Stomach smooth muscle (tissue), 2 donors: ENCODE data around the gene TNMD.
"Not testable (repeated sequence)": the region's sequence is repeated elsewhere in the genome, so short reads cannot be mapped to it uniquely, and the experiment has no call there.

Experiments used
- H3K27ac ChIP-seq: one replicate; pipeline ENCODE4 v1.7.0; 2013; ENCODE audit warnings: mild to moderate bottlenecking, low read length, inconsistent platforms
- H3K27me3 ChIP-seq, 2 donors: one replicate each; pipeline ENCODE4 v1.7.0; 2013; ENCODE audit warnings: low read length in 2 of 2; ENCODE audit not compliant: insufficient read depth in 2 of 2, control insufficient read depth in 1 of 2
- H3K36me3 ChIP-seq, 2 donors: one replicate each; pipeline ENCODE4 v1.7.0; 2013; ENCODE audit warnings: low read length in 2 of 2; ENCODE audit not compliant: control insufficient read depth in 2 of 2, insufficient read depth in 2 of 2
- H3K4me1 ChIP-seq: one replicate; pipeline ENCODE4 v1.7.0; 2013; ENCODE audit warnings: low read length; ENCODE audit not compliant: control insufficient read depth, insufficient read depth
- H3K4me3 ChIP-seq, 2 donors: one replicate each; pipeline ENCODE4 v1.7.0; 2013; ENCODE audit warnings: low read length in 2 of 2
- H3K9ac ChIP-seq, 2 donors: one replicate each; pipeline ENCODE4 v1.7.0; 2013; ENCODE audit warnings: low read length in 2 of 2, mild to moderate bottlenecking in 1 of 2
- H3K9me3 ChIP-seq, 2 donors: one replicate each; pipeline ENCODE4 v1.7.0; 2013; ENCODE audit warnings: low read length in 2 of 2; ENCODE audit not compliant: control insufficient read depth in 2 of 2
- donor health status: healthy.
- donor health status: Pancreatic carcinoma.

The TNMD gene

GRCh38 chrX:100584611-100585010 is at the start of gene TNMD:
Gene TNMD (plus strand): TSS chrX:100584936. CDS start chrX:100585019, 83 bp downstream.
- Histone ChIP-seq H3K27me3 (peaks cover 0 to 11% of the 10 kb centered on the region in 2 donors), H3K9ac (no peak within 1 kb of the TSS), H3K4me1 (no peaks in the 10 kb centered on the region), H3K4me3 (no peak within 1 kb of the TSS), H3K36me3 (no peaks in the 10 kb centered on the region), H3K27ac (no peak within 1 kb of the TSS), H3K9me3 (no peaks in the 10 kb centered on the region)

GRCh38 chrX:100565534-100565933 is 19.2 kb upstream of the TNMD start:
- not testable (repeated sequence) for H3K27me3 ChIP-seq, H3K9ac ChIP-seq, H3K9me3 ChIP-seq, H3K4me1 ChIP-seq, H3K36me3 ChIP-seq, H3K4me3 ChIP-seq, H3K27ac ChIP-seq

GRCh38 chrX:100586747-100587146 is 2.0 kb downstream of the TNMD start:
- Histone ChIP-seq H3K4me3 (no peak overlapping the region), H3K9me3 (no peaks in the 10 kb centered on the region), H3K9ac (no peak overlapping the region), H3K4me1 (no peaks in the 10 kb centered on the region), H3K36me3 (no peaks in the 10 kb centered on the region), H3K27me3 (peaks cover 0 to 17% of the 10 kb centered on the region in 2 donors), H3K27ac (no peak overlapping the region)

- Histone ChIP-seq H3K4me3 (no peak overlapping the region), H3K4me1 (no peaks in the 10 kb centered on the region), H3K36me3 (no peaks in the 10 kb centered on the region), H3K9me3 (no peaks in the 10 kb centered on the region), H3K27me3 (peaks cover 0 to 19% of the 10 kb centered on the region in 2 donors), H3K9ac (no peak overlapping the region), H3K27ac (no peak overlapping the region)
These were observed 3.1 kb downstream of the TNMD start for GRCh38 chrX:100587861-100588260.

GRCh38 chrX:100591256-100592051 is 6.7 kb downstream of the TNMD start:
- peaks cover 0 to 19% of the 10 kb centered on the region in 2 donors for H3K27me3 ChIP-seq

GRCh38 chrX:100593126-100593525 is 8.4 kb downstream of the TNMD start:
- no peaks in the 10 kb centered on the region for H3K36me3 ChIP-seq
- H3K9me3 ChIP-seq: no peaks in the 10 kb centered on the region
- peaks cover 0 to 15% of the 10 kb centered on the region in 2 donors for H3K27me3 ChIP-seq
- H3K4me1 ChIP-seq: no peaks in the 10 kb centered on the region
- H3K27ac ChIP-seq: no peak overlapping the region
- H3K9ac ChIP-seq: no peak overlapping the region
- H3K4me3 ChIP-seq: no peak overlapping the region

More at GRCh38 chrX:100591256-100592051, 6.7 kb downstream of the TNMD start:
- no peak overlapping the region for H3K27ac ChIP-seq
- no peak overlapping the region for H3K9ac ChIP-seq
- H3K4me3 ChIP-seq: no peak overlapping the region
- H3K9me3 ChIP-seq: no peaks in the 10 kb centered on the region
- no peaks in the 10 kb centered on the region for H3K4me1 ChIP-seq
- no peaks in the 10 kb centered on the region for H3K36me3 ChIP-seq

- Histone ChIP-seq H3K27ac (no peak overlapping the region), H3K9ac (no peak overlapping the region), H3K4me1 (no peaks in the 10 kb centered on the region), H3K36me3 (no peaks in the 10 kb centered on the region), H3K27me3 (peaks cover 0 to 15% of the 10 kb centered on the region in 2 donors), H3K9me3 (no peaks in the 10 kb centered on the region), H3K4me3 (no peak overlapping the region)
These were observed 8.8 kb downstream of the TNMD start for GRCh38 chrX:100593581-100593980.

GRCh38 chrX:100596601-100597000 is 11.9 kb downstream of the TNMD start:
- H3K4me1 ChIP-seq: no peaks in the 10 kb centered on the region
- H3K9ac ChIP-seq: no peak overlapping the region
- no peak overlapping the region for H3K4me3 ChIP-seq
- no peaks in the 10 kb centered on the region for H3K36me3 ChIP-seq
- peaks cover 0 to 5% of the 10 kb centered on the region in 2 donors for H3K27me3 ChIP-seq
- H3K27ac ChIP-seq: no peak overlapping the region
- H3K9me3 ChIP-seq: no peaks in the 10 kb centered on the region

- H3K27ac ChIP-seq: no peak overlapping the region
- no peak overlapping the region for H3K9ac ChIP-seq
- no peaks in the 10 kb centered on the region for H3K4me1 ChIP-seq
- no peaks in the 10 kb centered on the region for H3K27me3 ChIP-seq
- no peaks in the 10 kb centered on the region for H3K36me3 ChIP-seq
- H3K4me3 ChIP-seq: no peak overlapping the region
- H3K9me3 ChIP-seq: no peaks in the 10 kb centered on the region
These were observed 14.7 kb downstream of the TNMD start for GRCh38 chrX:100599456-100599855.

GRCh38 chrX:100600340-100600739 is 15.6 kb downstream of the TNMD start:
- Histone ChIP-seq H3K27ac (no peak overlapping the region), H3K9me3 (no peaks in the 10 kb centered on the region), H3K4me3 (no peak overlapping the region), H3K27me3 (no peaks in the 10 kb centered on the region), H3K36me3 (no peaks in the 10 kb centered on the region), H3K4me1 (no peaks in the 10 kb centered on the region), H3K9ac (no peak overlapping the region)

- H3K9ac ChIP-seq: no peak overlapping the region
- no peaks in the 10 kb centered on the region for H3K27me3 ChIP-seq
- H3K27ac ChIP-seq: no peak overlapping the region
- no peaks in the 10 kb centered on the region for H3K9me3 ChIP-seq
- H3K4me3 ChIP-seq: no peak overlapping the region
- H3K4me1 ChIP-seq: no peaks in the 10 kb centered on the region
- no peaks in the 10 kb centered on the region for H3K36me3 ChIP-seq
These were observed 16.0 kb downstream of the TNMD start for GRCh38 chrX:100600758-100601157.
